ENCODE measurements around the gene CRIP1.

The CRIP1 gene

GRCh38 chr14:105533811-105534498 lies 47.3 kb downstream of the CRIP1 start:
- DNase-seq (ENCODE audit: low read depth), result no peak

DNA sequence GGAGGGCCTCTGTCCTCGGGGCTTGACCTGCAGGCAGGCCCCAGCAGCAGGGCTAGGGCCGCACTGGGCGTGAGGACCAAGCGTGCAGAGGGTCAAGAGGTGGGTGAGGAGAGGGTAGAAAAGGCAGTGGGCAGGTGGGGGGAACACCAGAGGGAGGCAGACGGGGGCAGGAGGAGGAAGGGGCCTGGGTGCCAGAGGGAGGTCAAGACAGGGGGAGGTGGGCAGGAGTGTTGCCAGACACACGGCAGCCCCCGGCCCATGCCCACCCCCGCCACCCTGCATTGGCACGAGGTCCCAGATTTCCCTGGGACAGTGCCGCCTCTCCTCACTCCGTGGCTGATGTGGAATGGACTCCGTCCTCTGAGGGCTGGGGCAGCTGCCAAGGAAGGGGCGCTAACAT lies 47.9 kb downstream of the CRIP1 start:
- DNase-seq (ENCODE audit: low read depth), result no peak

- no peak for DNase-seq (ENCODE audit: low read depth)
Measured at GRCh38 chr14:105536051-105536450, 49.4 kb downstream of the CRIP1 start.

GRCh38 chr14:105536691-105537579 lies 50.2 kb downstream of the CRIP1 start:
- DNase-seq (ENCODE audit: low read depth), result no peak

DNA sequence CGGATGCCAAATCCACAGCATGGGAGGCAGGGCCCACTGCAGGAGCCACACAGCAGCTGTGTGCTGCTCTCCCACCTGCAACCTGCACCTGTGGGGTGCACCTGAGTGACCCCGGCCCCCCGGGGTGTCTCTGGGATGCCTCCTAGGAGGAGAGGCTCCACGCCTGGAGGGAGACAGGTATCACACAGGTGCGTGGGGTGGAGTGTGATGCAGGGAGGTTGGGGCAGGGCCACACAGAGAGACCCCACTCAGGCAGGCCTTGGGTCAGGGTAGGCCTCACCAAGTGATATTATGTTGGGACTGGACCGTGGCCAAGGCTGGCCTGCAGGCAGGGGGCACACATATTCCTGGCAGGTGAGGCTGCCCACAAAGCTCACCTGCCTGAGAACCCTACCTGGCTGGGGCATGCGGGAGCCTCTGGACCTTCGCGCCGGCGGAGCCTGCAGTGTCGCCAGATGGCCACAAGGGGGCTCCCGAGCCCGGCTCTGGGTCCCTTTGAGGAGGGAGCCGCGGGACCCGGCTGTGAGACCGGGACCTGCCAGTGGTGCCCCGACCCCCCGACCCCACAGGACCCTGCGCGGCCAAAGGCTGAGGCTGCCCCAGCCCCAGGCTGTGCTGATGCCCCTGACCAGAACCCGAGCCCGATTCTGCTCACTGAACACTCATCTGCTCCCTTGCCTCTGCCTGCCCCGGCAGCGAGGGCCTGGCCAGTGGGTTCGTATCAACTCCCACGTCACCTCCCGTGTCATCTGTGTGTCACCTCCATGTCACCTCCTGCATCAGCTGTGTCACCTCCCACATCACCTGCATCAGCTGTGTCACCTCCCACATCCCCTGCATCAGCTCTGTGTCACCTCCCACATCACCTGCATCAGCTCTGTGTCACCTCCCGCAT lies 51.1 kb downstream of the CRIP1 start:
- DNase-seq (ENCODE audit: low read depth), result no peak

All from non-pigmented ciliary epithelial cell (primary cell).